Measurements from ENCODE around the gene EEPD1.
"Not testable (repeated sequence)": the region's sequence is repeated elsewhere in the genome, so short reads cannot be mapped to it uniquely, and the experiment has no call there.

The EEPD1 gene

GRCh38 chr7:36217961-36218284 lies 64.9 kb downstream of the EEPD1 start:
- peak; percentile 36 for DNase-seq

- DNase-seq: no peak
Observed at GRCh38 chr7:36219429-36219828, 66.4 kb downstream of the EEPD1 start.

GRCh38 chr7:36223851-36224250 lies 70.8 kb downstream of the EEPD1 start:
- no peak for DNase-seq

GRCh38 chr7:36224934-36225858 lies 72.1 kb downstream of the EEPD1 start:
- no peak for DNase-seq

DNA sequence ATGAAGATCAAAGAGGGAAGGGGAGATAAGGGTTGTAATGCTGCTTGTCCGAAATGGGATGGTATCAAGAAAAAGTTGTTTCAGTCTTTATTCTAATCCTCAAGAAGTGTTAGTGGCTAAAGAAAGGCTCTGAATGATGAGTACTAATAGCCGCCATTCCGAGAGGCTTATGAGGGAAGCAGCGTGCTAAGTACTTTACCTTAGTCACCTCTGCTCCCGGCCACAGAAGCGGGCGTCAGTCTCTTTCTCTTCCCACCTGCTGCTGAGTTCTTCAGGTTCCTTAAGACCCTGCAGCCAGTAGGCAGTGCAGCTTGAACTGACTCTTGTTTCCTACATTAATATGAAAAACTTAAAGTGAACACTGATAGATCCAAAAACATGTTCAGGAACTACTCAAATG lies 73.1 kb downstream of the EEPD1 start:
- DNase-seq: no peak

DNA sequence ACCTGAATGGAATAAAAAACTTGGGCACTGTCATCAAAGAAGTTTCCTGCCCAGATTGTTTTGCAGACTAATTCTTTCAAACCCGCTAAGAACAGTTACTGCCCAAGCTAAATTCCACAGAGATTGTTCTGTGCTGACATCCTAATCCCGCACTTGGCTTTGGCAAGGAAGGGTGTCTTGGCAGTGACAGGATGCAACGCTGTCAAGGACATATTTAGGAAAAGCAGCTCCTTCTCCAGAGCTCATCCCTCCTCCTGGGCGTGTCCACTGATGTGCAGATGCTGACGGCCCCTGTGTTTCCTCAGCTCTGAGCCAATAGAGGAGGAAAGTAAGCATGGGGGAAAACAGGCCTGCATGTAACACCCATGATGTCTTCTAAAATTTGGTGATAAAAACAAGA lies 74.2 kb downstream of the EEPD1 start:
- DNase-seq: no peak

GRCh38 chr7:36228039-36228438 lies 75.0 kb downstream of the EEPD1 start:
- DNase-seq: no peak

DNA sequence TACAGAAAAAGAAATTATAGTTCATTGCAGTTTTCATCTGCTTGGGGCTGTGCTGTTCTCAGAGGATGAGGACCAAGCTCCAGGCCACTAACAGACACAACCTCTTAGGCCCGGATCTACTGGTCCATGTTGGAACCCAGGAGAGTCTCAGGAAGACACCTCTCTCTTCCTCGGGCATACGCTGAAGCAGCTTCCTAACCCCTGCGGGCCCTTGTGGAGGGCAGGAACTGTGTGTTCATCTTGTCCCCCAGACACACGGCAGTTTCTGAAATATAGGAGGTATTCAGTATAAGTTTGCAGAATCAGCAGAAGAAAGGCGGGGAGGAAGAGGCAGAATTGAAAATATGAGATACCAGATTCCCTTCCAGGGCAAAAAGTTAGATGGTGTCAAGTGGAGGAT lies 78.4 kb downstream of the EEPD1 start:
- DNase-seq: no peak

GRCh38 chr7:36232555-36232954 lies 79.5 kb downstream of the EEPD1 start:
- DNase-seq: no peak

DNA sequence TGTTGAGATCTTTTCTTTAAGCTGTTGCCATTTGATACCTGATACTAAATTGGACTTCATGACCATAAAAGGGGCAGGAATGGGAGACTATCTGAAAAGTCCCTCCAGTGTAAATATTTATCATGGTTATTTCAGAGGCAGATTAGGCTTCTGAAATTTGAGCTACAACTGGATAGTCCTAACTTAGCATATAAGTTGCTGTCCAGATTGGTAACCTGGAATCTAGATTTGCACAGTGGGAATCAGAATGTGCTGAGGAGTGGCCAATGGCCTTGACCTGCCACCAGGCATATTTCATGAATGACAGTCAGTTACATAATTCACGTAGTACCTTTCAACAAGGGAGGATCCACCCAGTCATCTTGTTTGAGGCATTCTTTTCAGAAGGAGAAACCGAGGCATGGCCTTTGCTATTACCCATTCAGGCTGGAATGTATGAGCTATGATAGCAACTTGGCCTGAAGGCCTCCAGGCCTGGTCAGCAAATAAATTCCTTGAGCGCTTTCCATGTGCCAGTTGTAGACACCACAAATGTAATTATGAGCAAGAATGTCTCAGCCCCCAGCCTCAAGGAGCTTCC lies 80.0 kb downstream of the EEPD1 start:
- no peak for DNase-seq

DNA sequence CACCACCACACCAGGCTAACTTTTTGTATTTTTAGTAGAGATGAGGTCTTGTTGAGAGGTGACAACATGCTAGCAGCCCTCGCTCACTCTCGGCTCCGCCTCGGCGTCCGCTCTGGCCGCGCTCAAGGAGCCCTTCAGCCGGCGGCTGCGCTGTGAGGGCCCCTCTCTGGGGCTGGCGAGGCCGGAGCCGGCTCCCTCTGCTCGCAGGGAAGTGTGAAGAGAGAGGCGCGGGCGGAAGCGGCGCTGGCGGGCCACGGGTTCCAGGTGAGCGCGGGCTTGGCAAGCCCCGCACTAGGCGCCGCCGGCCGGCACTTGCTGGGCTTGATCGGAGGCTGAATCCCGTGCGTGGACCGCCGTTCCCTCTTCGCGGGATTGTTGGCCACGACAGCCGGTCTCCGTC lies 83.0 kb downstream of the EEPD1 start:
- DNase-seq: no peak

- DNase-seq: no peak
Observed at GRCh38 chr7:36238138-36238537, 85.1 kb downstream of the EEPD1 start.

DNA sequence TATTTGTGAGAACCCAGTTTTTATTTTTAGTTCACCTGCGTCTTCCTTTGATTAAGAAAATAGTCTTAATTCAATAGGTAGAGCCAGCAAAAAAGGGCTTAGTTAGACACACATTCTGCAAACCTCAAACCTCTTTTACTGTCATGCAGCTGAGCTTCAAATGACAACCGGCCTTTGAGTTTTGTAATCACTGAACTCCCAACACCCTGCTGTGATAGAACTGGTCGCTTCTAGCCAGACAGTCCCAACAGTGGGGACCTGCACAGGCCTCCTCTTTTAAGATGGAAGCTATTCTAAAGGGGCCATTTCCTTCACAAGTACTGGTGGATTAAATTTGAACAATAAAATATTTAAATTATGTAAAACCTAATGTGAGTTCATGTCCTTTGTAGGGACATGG lies 90.3 kb downstream of the EEPD1 start:
- not testable (repeated sequence) for DNase-seq

GRCh38 chr7:36244001-36244400 lies 90.9 kb downstream of the EEPD1 start:
- not testable (repeated sequence) for DNase-seq

- no peak for DNase-seq
Observed at GRCh38 chr7:36244429-36244828, 91.4 kb downstream of the EEPD1 start.

DNA sequence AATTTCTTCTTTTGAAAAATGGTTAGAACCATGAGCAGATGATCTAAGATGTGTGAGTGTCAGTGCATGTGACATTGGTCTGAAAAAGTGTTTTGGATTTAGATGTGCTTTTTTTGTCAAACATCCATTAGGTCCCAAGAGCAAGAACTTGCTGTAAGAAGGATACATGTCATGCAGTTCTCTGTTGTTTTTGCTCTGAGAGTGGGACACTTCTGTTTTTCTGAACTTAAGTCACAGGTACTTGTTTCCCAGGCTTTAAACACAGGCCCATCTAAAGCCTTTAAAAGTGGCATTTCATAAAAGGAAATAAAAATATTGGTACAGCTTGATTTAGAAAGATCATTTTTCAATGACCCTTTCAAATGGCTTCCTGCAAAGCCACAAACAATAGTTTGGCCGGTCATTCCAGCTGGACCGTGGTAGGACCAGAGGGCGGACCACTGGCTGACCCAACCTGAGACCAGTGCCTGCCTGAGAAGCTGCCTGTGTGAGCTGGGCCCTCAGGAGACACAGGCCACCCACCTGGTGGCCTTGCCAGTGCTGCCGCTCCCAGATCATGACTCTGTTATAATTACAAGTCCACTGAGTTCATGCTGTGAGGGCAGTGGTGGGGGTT lies 92.7 kb downstream of the EEPD1 start:
- DNase-seq: no peak

DNA sequence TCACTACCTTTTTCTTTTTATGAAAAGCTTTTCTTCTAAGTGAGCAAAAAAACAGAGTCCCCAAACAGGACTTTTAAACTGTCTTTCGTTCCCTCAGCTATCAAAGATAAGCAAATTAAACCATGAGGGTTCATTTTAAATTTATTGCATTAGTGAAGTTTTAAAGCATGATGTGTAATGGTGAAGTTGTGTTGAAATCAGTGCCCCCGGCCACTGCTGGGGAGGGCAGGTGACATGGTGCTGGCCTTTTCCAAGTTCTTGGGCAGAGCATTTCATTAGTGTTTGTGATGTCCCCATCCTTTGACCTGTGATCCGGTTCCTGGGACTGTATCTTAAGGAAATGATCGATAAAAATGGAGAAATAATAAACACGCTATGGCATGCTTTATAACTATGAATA lies 96.0 kb downstream of the EEPD1 start:
- DNase-seq: no peak

DNA sequence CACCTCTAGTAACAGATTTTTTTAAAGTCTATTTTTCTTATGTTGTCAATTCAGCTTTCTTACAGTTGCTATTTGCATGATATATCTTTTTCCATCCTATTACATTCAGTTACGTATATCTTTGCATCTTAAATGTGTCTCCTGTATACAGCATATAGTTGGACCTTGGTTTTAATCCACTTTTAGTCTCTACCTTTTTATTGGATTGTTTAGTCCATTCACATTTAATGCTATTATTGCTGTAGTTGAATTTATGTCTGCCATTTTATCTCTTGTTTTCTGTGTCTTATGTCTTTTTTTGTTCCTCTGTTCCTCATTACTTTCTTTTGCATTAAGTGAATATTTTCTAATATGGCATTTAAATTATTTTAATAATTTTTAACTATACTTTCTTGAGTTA lies 100.6 kb downstream of the EEPD1 start:
- DNase-seq: no peak

GRCh38 chr7:36258510-36259259 lies 105.6 kb downstream of the EEPD1 start:
- peak; percentile 31 for DNase-seq

DNA sequence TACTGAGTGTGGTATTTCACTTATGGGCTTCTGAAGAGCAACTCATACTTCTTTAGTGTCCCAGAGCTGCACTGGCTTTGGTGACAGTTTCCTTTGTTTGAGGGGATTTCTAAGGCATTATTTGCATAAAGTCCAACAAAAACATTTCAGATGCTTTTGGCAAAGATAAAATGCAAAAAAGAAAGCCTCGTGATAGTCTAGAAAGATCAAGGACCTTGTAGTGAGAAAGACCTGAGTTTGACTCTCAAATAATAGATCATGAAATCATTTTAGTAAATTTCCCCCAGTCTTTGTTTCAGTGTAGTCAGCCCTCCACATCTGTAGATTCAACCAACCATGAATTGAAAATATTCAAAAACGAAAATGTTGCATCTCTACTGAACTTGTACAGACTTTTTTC lies 107.4 kb downstream of the EEPD1 start:
- no peak for DNase-seq

DNA sequence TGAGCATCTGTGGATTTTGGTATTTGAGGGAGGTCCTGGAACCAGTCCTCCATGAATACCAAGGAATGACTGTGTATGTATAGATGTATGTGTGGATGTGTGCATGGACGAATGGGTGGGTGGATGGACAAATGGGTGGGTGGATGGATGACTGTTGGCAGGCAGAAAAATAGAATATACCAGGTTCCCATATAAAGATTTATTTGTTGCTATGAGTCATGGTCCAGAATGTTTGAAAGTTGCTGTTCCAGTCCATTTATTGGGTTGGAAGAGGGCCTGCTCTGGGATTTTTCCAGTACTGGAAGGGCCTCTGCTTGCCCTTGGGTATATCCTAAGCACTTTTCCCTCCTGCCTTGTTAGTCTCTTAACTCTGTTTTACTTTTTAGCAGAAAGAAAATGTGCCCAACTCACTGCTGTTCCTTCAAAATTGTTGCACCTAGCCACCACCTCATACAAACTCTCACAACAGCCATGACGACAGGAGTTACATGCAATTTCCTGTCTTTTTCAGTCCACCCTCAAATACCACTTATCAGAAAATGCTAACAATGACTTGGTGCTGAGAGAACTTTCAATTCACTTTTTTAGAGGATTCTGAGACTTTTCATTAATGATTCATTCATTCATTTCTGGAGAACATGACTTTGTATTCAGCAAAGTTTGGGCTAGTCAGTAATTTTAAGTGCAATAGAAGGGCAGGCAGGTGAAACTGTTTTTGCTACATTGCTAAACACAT lies 108.1 kb downstream of the EEPD1 start:
- DNase-seq: peak; percentile 67

DNA sequence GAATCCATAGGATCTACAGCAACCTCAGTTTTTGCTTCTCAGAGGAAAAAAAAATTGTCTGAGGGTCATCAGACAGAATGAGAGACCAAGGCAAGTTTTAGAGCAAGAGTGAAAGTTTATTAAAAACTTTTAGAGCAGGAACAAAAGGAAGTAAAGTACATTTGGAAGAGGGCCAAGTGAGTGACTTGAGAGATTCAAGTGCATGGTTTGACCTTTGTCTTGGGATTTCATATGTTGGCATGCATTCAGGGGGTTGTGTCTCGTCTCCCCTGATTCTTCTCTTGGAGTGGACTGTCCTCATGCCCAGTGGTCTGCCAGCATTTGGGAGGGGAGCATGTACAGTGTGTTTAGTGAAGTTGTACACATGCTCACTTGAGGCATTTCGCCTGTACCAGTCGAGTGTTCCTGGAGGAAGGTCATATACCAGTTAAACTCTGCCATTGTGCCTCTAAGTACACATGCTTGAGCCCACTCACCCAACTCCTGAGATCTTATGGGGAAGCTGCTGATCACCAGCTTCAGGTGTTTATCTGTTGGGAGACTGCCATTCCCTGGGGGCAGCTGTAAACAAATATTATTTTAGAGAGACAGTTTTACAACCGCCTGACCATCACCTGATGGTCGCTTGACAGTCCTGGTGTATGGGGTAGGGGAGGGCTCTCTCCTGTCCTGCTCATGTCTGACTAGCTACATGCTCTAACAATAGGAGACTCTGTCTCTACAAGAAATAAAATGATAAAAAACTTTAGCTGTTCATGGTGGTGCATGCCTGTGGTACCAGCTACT lies 109.4 kb downstream of the EEPD1 start:
- peak; percentile 41 for DNase-seq
